Measurements from ENCODE around the gene TYW1. TPM values are rescaled to one million over a fixed set of nuclear protein-coding genes. Genes with fewer than 3 reads are reported as not detected.
"Not testable (repeated sequence)": the region's sequence is repeated elsewhere in the genome, so short reads cannot be mapped to it uniquely, and the experiment has no call there.

TYW1 gene
- 13.2 and 13.4 TPM in 2 replicates for total RNA-seq (2014; rRNA removed; shearing (Covaris generic))
- polyA plus RNA-seq (2015; cell fraction: cytosol; rRNA removed) = 11.7 and 13.0 TPM in 2 replicates
- polyA plus RNA-seq (2015; cell fraction: nucleus; rRNA removed) = 20.3 and 21.1 TPM in 2 replicates

- peak; percentile 98 for DNase-seq (ENCODE audit: low read depth)
Measured at GRCh38 chr7:66996444-66997191, at the start of gene TYW1. TYW1 (plus strand) TSS chr7:66996833; CDS start chr7:66996979, 146 bp downstream.

GRCh38 chr7:66948480-66949109 is 48.0 kb upstream of the TYW1 start:
- no peak for DNase-seq (ENCODE audit: low read depth)

GRCh38 chr7:66950311-66950710 is 46.3 kb upstream of the TYW1 start:
- no peak for DNase-seq (ENCODE audit: low read depth)

GRCh38 chr7:66950763-66951162 is 45.9 kb upstream of the TYW1 start:
- peak; percentile 61 for DNase-seq (ENCODE audit: low read depth)

GRCh38 chr7:66952343-66953043 is 44.1 kb upstream of the TYW1 start:
- DNase-seq (ENCODE audit: low read depth) = peak; percentile 95

GRCh38 chr7:66953044-66953427 is 43.6 kb upstream of the TYW1 start:
- no peak for DNase-seq (ENCODE audit: low read depth)

GRCh38 chr7:66957595-66958290 is 38.9 kb upstream of the TYW1 start:
- DNase-seq (ENCODE audit: low read depth) = no peak

GRCh38 chr7:66958538-66959350 is 37.9 kb upstream of the TYW1 start:
- no peak for DNase-seq (ENCODE audit: low read depth)

GRCh38 chr7:66960192-66960591 is 36.4 kb upstream of the TYW1 start:
- no peak for DNase-seq (ENCODE audit: low read depth)

- no peak for DNase-seq (ENCODE audit: low read depth)
Measured at GRCh38 chr7:66961096-66961495, 35.5 kb upstream of the TYW1 start.

GRCh38 chr7:66964411-66964810 is 32.2 kb upstream of the TYW1 start:
- no peak for DNase-seq (ENCODE audit: low read depth)

- no peak for DNase-seq (ENCODE audit: low read depth)
Measured at GRCh38 chr7:66967029-66967428, 29.6 kb upstream of the TYW1 start.

- DNase-seq (ENCODE audit: low read depth) = not testable (repeated sequence)
Measured at GRCh38 chr7:66969001-66969400, 27.6 kb upstream of the TYW1 start.

GRCh38 chr7:66970310-66970709 is 26.3 kb upstream of the TYW1 start:
- no peak for DNase-seq (ENCODE audit: low read depth)

GRCh38 chr7:66974986-66975590 is 21.5 kb upstream of the TYW1 start:
- peak; percentile 47 for DNase-seq (ENCODE audit: low read depth)

- DNase-seq (ENCODE audit: low read depth) = not testable (repeated sequence)
Measured at GRCh38 chr7:66978312-66978711, 18.3 kb upstream of the TYW1 start.

- DNase-seq (ENCODE audit: low read depth) = not testable (repeated sequence)
Measured at GRCh38 chr7:66979013-66979412, 17.6 kb upstream of the TYW1 start.

GRCh38 chr7:66980336-66980735 is 16.3 kb upstream of the TYW1 start:
- DNase-seq (ENCODE audit: low read depth) = not testable (repeated sequence)

GRCh38 chr7:66989552-66989951 is 7.1 kb upstream of the TYW1 start:
- not testable (repeated sequence) for DNase-seq (ENCODE audit: low read depth)

GRCh38 chr7:66994051-66994450 is 2.6 kb upstream of the TYW1 start:
- not testable (repeated sequence) for DNase-seq (ENCODE audit: low read depth)

Measured in HT1080 (cell line).